Hepatocyte (in vitro differentiated cells): ENCODE results near the gene FOXM1. TPM values are rescaled to one million over a fixed set of nuclear protein-coding genes. Genes with fewer than 3 reads are reported as not detected.

ENCODE experiments used
- DNase-seq: peaks from one replicate; pipeline ENCODE4 v3.0.0-alpha.2; 2016; ENCODE audit warnings: low spot score
- H2AFZ ChIP-seq: fragments of 200-600 bp; sonication (generic); 2 replicates; pipeline ENCODE4 v1.6.0; 2016; ENCODE audit warnings: antibody characterized with exemption, mild to moderate bottlenecking
- H3K27ac ChIP-seq: fragments of 200-600 bp; sonication (generic); 2 replicates; pipeline ENCODE4 v1.5.1; 2016; ENCODE audit warnings: mild to moderate bottlenecking
- H3K27me3 ChIP-seq: fragments of 200-600 bp; sonication (generic); 2 replicates; pipeline ENCODE4 v1.6.1; 2016
- H3K36me3 ChIP-seq: fragments of 200-600 bp; sonication (generic); replicated peaks from 2 replicates; pipeline ENCODE4 v1.5.1; 2016; ENCODE audit warnings: low read depth; ENCODE audit not compliant: insufficient read depth
- H3K4me1 ChIP-seq: fragments of 200-600 bp; sonication (generic); 2 replicates; pipeline ENCODE4 v1.5.1; 2016; ENCODE audit warnings: mild to moderate bottlenecking, moderate library complexity; ENCODE audit not compliant: insufficient read depth
- H3K4me2 ChIP-seq: fragments of 200-600 bp; sonication (generic); 2 replicates; pipeline ENCODE4 v1.6.0; 2016
- H3K4me3 ChIP-seq: fragments of 200-600 bp; sonication (generic); 2 replicates; pipeline ENCODE4 v1.5.1; 2016; ENCODE audit warnings: mild to moderate bottlenecking
- H3K79me2 ChIP-seq: fragments of 200-600 bp; sonication (generic); 2 replicates; pipeline ENCODE4 v1.6.0; 2017; ENCODE audit warnings: mild to moderate bottlenecking
- H3K9me2 ChIP-seq: fragments of 200-600 bp; sonication (generic); replicated peaks from 2 replicates; pipeline ENCODE4 v1.6.0; 2017; ENCODE audit warnings: mild to moderate bottlenecking; ENCODE audit not compliant: insufficient read depth
- H3K9me3 ChIP-seq: fragments of 200-600 bp; sonication (generic); 2 replicates; pipeline ENCODE4 v1.5.1; 2016; ENCODE audit warnings: low read depth, mild to moderate bottlenecking
- H4K20me1 ChIP-seq: fragments of 200-600 bp; sonication (generic); 2 replicates; pipeline ENCODE4 v1.6.0; 2016; ENCODE audit warnings: mild to moderate bottlenecking; ENCODE audit not compliant: insufficient read depth, poor library complexity, severe bottlenecking
- EZH2 ChIP-seq: fragments of 200-600 bp; sonication (generic); IDR thresholded peaks from 2 replicates; pipeline ENCODE4 v1.6.1; 2016; ENCODE audit warnings: antibody characterized with exemption, mild to moderate bottlenecking, borderline replicate concordance
- EZH2phosphoT487 ChIP-seq: fragments of 200-600 bp; sonication (generic); IDR thresholded peaks from one replicate; pipeline ENCODE4 v1.6.1; 2018; ENCODE audit warnings: antibody characterized with exemption, mild to moderate bottlenecking, low read depth, moderate library complexity; ENCODE audit not compliant: unreplicated experiment, severe bottlenecking
- WGBS: methylation state at CpG from one replicate; pipeline ENCODE4 v1.1.6; 2016; ENCODE audit warnings: low lambda C conversion rate; ENCODE audit errors: missing lambda C conversion rate; 5-methylcytosine and 5-hydroxymethylcytosine counted together
- polyA plus RNA-seq: library from polyadenylated mRNA; unstranded; fragments of >200 nt; fragmentation: Nextera tagmentation; extraction: Ambion mirVana; gene quantifications from 2 replicates; pipeline ENCODE4 v1.2.1, GENCODE V29; 2016
- total RNA-seq: library from RNA; depleted of rRNA; stranded (reverse); fragments of >200 nt; gene quantifications from 2 replicates; pipeline ENCODE4 v1.2.3, GENCODE V29; 2014
- TF ChIP-seq, protein P1 (sequence below): fragments of 200-600 bp; sonication (generic); IDR thresholded peaks from 2 replicates; pipeline ENCODE4 v1.5.1; 2016; ENCODE audit warnings: antibody characterized with exemption, mild to moderate bottlenecking; ENCODE audit not compliant: poor library complexity

The FOXM1 gene
- total and polyA plus RNA-seq, 2 experiments from 2014 or later, result 6.8 to 11.0 TPM

DNA sequence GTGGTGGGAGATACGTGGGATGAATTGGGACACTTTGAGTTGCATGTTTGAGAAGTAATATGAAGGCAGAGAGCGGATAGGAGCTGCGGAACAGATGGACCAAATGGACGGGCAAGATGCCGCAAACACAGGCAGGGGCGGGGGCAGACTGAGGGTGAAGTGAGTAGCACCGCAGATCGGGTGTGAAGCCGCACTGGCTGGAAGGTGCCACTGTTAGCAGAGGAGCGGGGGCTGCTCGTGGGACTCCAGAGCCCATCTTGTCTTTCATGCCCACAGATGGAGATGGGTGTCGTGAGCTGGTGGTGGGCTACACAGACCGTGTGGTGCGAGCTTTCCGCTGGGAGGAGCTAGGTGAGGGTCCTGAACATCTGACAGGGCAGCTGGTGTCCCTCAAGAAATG, 57.2 kb downstream of the FOXM1 start:
- no peaks in the 10 kb centered on the region for H3K36me3 ChIP-seq
- H3K4me1 ChIP-seq, result no peaks in the 10 kb centered on the region
- H3K9me2 ChIP-seq, result no peaks in the 10 kb centered on the region
- H3K27me3 ChIP-seq, result no peaks in the 10 kb centered on the region
- WGBS, result 93% methylated on average over 15 of the region's 15 CpGs
- no peaks in the 10 kb centered on the region for H3K9me3 ChIP-seq
- H3K27ac ChIP-seq, result no peak overlapping the region
- DNase-seq, result no peak
- no peak overlapping the region for H3K4me3 ChIP-seq
- H3K4me2 ChIP-seq, result no peak overlapping the region
- H3K79me2 ChIP-seq, result peaks cover 12% of the 10 kb centered on the region
- TF ChIP-seq EZH2, result no peak
- TF ChIP-seq, protein P1, sequence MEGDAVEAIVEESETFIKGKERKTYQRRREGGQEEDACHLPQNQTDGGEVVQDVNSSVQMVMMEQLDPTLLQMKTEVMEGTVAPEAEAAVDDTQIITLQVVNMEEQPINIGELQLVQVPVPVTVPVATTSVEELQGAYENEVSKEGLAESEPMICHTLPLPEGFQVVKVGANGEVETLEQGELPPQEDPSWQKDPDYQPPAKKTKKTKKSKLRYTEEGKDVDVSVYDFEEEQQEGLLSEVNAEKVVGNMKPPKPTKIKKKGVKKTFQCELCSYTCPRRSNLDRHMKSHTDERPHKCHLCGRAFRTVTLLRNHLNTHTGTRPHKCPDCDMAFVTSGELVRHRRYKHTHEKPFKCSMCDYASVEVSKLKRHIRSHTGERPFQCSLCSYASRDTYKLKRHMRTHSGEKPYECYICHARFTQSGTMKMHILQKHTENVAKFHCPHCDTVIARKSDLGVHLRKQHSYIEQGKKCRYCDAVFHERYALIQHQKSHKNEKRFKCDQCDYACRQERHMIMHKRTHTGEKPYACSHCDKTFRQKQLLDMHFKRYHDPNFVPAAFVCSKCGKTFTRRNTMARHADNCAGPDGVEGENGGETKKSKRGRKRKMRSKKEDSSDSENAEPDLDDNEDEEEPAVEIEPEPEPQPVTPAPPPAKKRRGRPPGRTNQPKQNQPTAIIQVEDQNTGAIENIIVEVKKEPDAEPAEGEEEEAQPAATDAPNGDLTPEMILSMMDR, result no peak
- no peak for TF ChIP-seq EZH2phosphoT487
- no peaks in the 10 kb centered on the region for H4K20me1 ChIP-seq
- H2AFZ ChIP-seq, result no peak overlapping the region

DNA sequence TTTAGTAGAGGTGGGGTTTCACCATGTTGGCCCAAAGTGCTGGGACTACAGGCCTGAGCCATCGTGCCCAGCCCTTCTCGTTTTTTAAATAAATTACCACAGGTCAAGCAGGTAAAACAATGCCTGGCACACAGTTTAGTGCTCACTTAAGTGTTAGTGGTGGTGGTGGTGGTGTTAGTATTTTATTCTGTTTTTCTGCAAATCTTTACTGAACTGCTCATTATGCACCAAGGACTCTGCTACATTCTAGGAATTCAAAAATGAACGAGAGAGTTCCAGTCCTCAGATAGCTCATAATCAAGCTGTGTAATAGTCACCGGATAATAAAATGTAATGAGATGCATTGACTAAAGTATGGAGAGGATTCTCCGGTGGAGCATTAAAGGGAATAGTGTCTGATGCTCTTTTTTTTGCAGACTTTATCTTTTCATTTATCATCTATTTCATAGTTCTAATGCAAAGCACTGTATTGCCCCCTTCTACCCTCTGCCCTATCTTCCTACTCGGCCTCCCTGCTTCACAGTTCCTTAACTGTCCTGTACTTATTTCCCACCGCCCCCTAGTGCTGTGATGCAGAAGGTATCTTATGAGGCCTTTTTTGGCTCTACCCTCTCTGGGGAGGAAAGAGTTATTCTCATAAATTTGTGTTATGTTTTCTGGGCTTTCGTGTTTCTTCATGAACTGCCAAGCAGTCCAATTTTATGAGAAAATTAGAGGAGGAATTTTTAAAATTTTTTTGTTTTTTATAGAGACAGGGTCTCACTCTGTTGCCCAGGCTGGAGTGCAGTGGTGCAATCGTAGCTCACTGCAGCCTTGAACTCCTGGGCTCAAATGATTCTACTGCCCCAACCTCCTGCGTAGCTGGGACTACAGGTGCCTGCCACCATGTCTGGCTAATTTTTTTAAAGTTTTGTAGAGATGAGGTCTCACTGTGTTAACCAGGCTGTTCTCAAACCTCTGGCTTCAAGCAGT, 63.5 kb downstream of the FOXM1 start:
- 22% methylated on average over 10 of the region's 10 CpGs for WGBS
- peak overlapping the region; percentile 85 for H3K4me2 ChIP-seq
- peak overlapping the region; percentile 57 for H3K4me3 ChIP-seq
- DNase-seq, result peak; percentile 83
- peak overlapping the region; percentile 94 for H3K27ac ChIP-seq
- no peaks in the 10 kb centered on the region for H3K36me3 ChIP-seq
- no peaks in the 10 kb centered on the region for H3K9me3 ChIP-seq
- no peaks in the 10 kb centered on the region for H3K9me2 ChIP-seq
- H3K27me3 ChIP-seq, result no peaks in the 10 kb centered on the region
- TF ChIP-seq EZH2phosphoT487, result no peak
- TF ChIP-seq, protein P1, result peak; percentile 78
- no peak for TF ChIP-seq EZH2
- peaks cover 27% of the 10 kb centered on the region for H3K79me2 ChIP-seq
- peak overlapping the region; percentile 52 for H2AFZ ChIP-seq
- no peaks in the 10 kb centered on the region for H4K20me1 ChIP-seq
- peaks cover 4% of the 10 kb centered on the region for H3K4me1 ChIP-seq

DNA sequence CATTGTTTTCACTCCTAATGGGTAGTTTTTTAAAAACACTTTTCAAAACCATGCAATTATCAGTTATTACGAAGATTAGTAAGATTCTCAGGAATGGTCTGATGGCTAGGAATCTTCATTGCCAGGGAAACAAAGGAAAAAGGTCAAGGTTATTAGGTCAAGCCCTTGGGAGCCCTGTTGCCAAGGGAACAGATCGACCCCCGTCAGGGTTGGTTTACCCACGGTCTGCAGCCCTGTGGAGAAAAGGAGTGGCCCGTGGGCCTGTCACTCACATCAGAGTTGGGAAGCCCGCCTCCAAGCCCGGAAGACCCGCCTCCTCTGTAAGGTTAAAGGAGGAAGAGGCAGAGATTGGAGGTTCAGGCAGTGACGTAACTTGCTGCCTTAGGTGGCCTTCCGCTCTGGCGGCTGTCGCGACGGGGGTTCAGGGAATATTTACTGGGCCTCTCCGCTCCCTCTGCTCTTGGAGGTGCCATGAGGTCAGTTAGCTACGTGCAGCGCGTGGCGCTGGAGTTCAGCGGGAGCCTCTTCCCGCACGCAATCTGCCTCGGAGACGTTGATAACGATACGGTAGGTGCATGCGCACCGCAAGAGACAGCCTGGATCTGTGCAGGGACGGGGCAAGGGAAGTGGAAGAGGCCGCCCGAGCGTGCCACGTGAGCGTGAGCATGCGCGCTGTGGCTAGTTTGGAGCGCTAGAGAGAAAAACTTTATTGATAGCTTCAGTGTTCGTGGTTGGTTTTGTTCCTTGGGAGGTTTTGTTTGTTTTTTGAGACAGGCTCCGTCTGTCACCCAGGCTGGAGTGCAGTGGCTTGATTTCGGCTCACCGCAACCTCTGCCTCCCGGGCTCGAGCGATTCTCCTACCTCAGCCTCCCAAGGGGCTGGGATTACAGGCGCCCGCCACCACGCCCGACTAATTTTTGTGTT, 64.4 kb downstream of the FOXM1 start, which contains the start of gene ITFG2:
Gene ITFG2 (plus strand): TSS at position 379 of the 924 bp plus-strand sequence. CDS start 93 bp downstream, at position 472.
- Histone ChIP-seq H3K4me2 (peak within 1 kb of the TSS; percentile 85), H3K9me3 (no peaks in the 10 kb centered on the region), H3K27ac (peak within 1 kb of the TSS; percentile 94), H2AFZ (peak within 1 kb of the TSS; percentile 64), H3K79me2 (peaks cover 27% of the 10 kb centered on the region), H3K4me1 (peaks cover 4% of the 10 kb centered on the region), H3K36me3 (no peaks in the 10 kb centered on the region), H3K9me2 (no peaks in the 10 kb centered on the region), H3K27me3 (no peaks in the 10 kb centered on the region), H3K4me3 (peak within 1 kb of the TSS; percentile 57), H4K20me1 (no peaks in the 10 kb centered on the region)
- 1% methylated on average over 48 of the region's 48 CpGs for WGBS
- TF ChIP-seq, protein P1, result no peak
- TF ChIP-seq EZH2phosphoT487 (no peak), EZH2 (no peak)
- DNase-seq, result peak; percentile 98
